K562 (cell line): ENCODE measurements around the gene ANAPC5. TPM values are rescaled to one million over a fixed set of nuclear protein-coding genes. Genes with fewer than 3 reads are reported as not detected.
A peak's percentile ranks its signal among the peaks of the same experiment; 100 is the strongest.

Experiments used
- ATF3 ChIP-seq, 2 experiments: fragments of 450-650 bp in 1 of 2; sonication (generic) in 1 of 2; formaldehyde crosslinking in 1 of 2; IDR thresholded peaks in 1 of 2; conservative IDR thresholded peaks in 1 of 2; 2 replicates each; pipeline versions ENCODE4 v1.6.1 to v1.8.1; 2016 to 2023; ENCODE audit warnings: mild to moderate bottlenecking in 2 of 2, moderate library complexity in 2 of 2, inconsistent platforms in 1 of 2, missing genetic modification reagents in 1 of 2
- BDP1 ChIP-seq: IDR thresholded peaks from 3 replicates; pipeline ENCODE4 v1.6.1; 2011; ENCODE audit not compliant: insufficient read length, insufficient read depth
- CEBPZ ChIP-seq: fragments of 150-350 bp; IDR thresholded peaks from 2 replicates; pipeline ENCODE4 v1.6.1; 2014; ENCODE audit warnings: low read depth, mild to moderate bottlenecking, low read length, borderline replicate concordance
- ESRRA ChIP-seq: fragments of 450-650 bp; IDR thresholded peaks from 2 replicates; pipeline ENCODE4 v1.6.1; 2014; ENCODE audit warnings: low read depth, mild to moderate bottlenecking, moderate library complexity, borderline replicate concordance
- FOXA3 ChIP-seq, 2 experiments: fragments of 450-650 bp in 1 of 2; sonication (generic) in 1 of 2; formaldehyde crosslinking; IDR thresholded peaks in 1 of 2; conservative IDR thresholded peaks in 1 of 2; 2 replicates each; pipeline versions ENCODE4 v1.4.0 to v1.8.0; 2020 to 2022; ENCODE audit warnings: mild to moderate bottlenecking in 2 of 2, missing genetic modification reagents in 1 of 2
- LEF1 ChIP-seq: fragments of 450-650 bp; IDR thresholded peaks from 2 replicates; pipeline ENCODE4 v1.6.1; 2016; ENCODE audit warnings: mild to moderate bottlenecking
- NFATC3 ChIP-seq: fragments of 450-650 bp; IDR thresholded peaks from 2 replicates; pipeline ENCODE4 v1.6.1; 2017; ENCODE audit warnings: mild to moderate bottlenecking
- RERE ChIP-seq: sonication (generic); formaldehyde crosslinking; IDR thresholded peaks from 2 replicates; pipeline ENCODE4 v1.8.0; 2023; ENCODE audit warnings: missing genetic modification reagents, mild to moderate bottlenecking, borderline replicate concordance
- TCF3 ChIP-seq: sonication (generic); formaldehyde crosslinking; IDR thresholded peaks from 2 replicates; pipeline ENCODE4 v1.4.0; 2020; ENCODE audit warnings: mild to moderate bottlenecking, missing genetic modification reagents
- TEAD4 ChIP-seq, 2 experiments: sonication (generic) in 1 of 2; formaldehyde crosslinking in 1 of 2; IDR thresholded peaks; 2 replicates each; pipeline versions ENCODE4 v1.6.1 to v1.8.0; 2012 to 2022; ENCODE audit warnings: borderline replicate concordance in 1 of 2, inconsistent platforms in 1 of 2, low read length in 1 of 2, mild to moderate bottlenecking in 1 of 2, missing genetic modification reagents in 1 of 2
- WHSC1 ChIP-seq: IDR thresholded peaks from one replicate; pipeline ENCODE4 v1.6.1; 2012; ENCODE audit warnings: low read length, control low read depth, inconsistent platforms
- polyA plus RNA-seq, 8 experiments: library from polyadenylated mRNA; depleted of rRNA in 4 of 8; stranded (reverse) in 5 of 8; unstranded in 3 of 8; fragments of >200 nt; fragmentation: Nextera tagmentation in 2 of 8; fragmentation: Illumina TruSeq in 1 of 8; extraction: Ambion mirVana in 2 of 8; extraction: Trizol in 1 of 8; gene quantifications; 2 replicates each; pipeline versions ENCODE4 v1.2.1 to v1.2.3, GENCODE V29; 2011 to 2014; ENCODE audit warnings: inconsistent platforms in 1 of 8, missing spikeins in 1 of 8
- total RNA-seq, 7 experiments: library from RNA; depleted of rRNA in 6 of 7; stranded (reverse); fragments of >200 nt in 6 of 7; fragmentation: Illumina TruSeq in 2 of 7; extraction: Trizol in 2 of 7; gene quantifications; 2 replicates each; pipeline versions ENCODE4 v1.2.1 to v1.2.3, GENCODE V29; 2011 to 2021; ENCODE audit warnings: low replicate concordance in 1 of 7
- TF ChIP-seq, protein P1 (sequence below): fragments of 450-650 bp; IDR thresholded peaks from 2 replicates; pipeline ENCODE4 v1.6.1; 2018; ENCODE audit warnings: mild to moderate bottlenecking, low read depth; ENCODE audit not compliant: partially characterized antibody
- TF ChIP-seq, protein P2 (sequence below): IDR thresholded peaks from 3 replicates; pipeline ENCODE4 v1.6.1; 2011; ENCODE audit warnings: borderline replicate concordance, mild to moderate bottlenecking; ENCODE audit not compliant: insufficient read length, insufficient read depth

The ANAPC5 gene
- total and polyA plus RNA-seq, 9 of the 15 experiments (the other 6 are each of a cell fraction or from before 2014, with no cell fraction given), result 136 to 315 (median 197) TPM

DNA sequence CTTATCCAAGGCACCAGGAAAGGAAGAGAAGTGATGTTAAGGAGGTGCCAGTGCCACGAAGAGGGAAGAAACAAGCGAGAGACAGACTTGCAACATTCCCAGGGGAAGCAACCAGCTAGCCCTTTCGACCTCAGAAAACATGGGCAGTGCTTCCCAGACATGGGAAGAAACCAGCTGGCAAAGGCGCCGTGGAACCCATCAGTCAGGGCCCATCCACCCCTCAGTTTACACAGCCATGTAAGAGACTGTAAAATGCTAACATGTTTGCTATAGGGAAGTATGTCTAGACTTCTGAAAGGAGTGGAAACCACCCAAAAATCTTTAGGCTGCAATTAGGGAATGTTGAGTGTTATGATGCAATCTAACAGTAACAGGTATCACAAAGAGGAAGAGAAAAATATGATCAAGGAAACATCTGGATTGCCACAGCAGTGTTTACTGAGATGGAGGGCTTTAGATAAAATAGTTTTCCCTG is 26.3 kb downstream of the ANAPC5 start (continued):
- TF ChIP-seq RERE (CRISPR knock-in tag), result no peak
- TF ChIP-seq LEF1, result peak; percentile 73; the same call in 1 of the 2 replicates
- peak; percentile 92 for TF ChIP-seq ATF3 (IDR thresholded peaks at IDR 0.05)
- no peak for TF ChIP-seq ATF3 (CRISPR knock-in tag; conservative IDR thresholded peaks at IDR 0.05)
- TF ChIP-seq CEBPZ, result no peak
- TF ChIP-seq, protein P1, sequence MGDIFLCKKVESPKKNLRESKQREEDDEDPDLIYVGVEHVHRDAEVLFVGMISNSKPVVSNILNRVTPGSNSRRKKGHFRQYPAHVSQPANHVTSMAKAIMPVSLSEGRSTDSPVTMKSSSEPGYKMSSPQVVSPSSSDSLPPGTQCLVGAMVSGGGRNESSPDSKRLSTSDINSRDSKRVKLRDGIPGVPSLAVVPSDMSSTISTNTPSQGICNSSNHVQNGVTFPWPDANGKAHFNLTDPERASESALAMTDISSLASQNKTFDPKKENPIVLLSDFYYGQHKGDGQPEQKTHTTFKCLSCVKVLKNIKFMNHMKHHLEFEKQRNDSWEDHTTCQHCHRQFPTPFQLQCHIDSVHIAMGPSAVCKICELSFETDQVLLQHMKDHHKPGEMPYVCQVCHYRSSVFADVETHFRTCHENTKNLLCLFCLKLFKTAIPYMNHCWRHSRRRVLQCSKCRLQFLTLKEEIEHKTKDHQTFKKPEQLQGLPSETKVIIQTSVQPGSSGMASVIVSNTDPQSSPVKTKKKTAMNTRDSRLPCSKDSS, result no peak
- TF ChIP-seq BDP1, result no peak
- TF ChIP-seq ESRRA, result no peak
- no peak for TF ChIP-seq WHSC1
- peak in 1 of 2 experiments; percentile 71; a peak in 2 of 4 replicates for TF ChIP-seq FOXA3 (CRISPR knock-in tag; conservative IDR thresholded peaks at IDR 0.05 in 1 of 2, IDR thresholded peaks at IDR 0.05 in 1 of 2)
- peak; percentile 57 for TF ChIP-seq TCF3 (CRISPR knock-in tag)
- TF ChIP-seq, protein P2, sequence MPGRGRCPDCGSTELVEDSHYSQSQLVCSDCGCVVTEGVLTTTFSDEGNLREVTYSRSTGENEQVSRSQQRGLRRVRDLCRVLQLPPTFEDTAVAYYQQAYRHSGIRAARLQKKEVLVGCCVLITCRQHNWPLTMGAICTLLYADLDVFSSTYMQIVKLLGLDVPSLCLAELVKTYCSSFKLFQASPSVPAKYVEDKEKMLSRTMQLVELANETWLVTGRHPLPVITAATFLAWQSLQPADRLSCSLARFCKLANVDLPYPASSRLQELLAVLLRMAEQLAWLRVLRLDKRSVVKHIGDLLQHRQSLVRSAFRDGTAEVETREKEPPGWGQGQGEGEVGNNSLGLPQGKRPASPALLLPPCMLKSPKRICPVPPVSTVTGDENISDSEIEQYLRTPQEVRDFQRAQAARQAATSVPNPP, result no peak
- TF ChIP-seq TEAD4 (IDR thresholded peaks at IDR 0.05; ENCODE audit: low read length), result peak; percentile 73; the same call in 1 of the 2 replicates
- no peak for TF ChIP-seq TEAD4 (CRISPR knock-in tag; IDR thresholded peaks at IDR 0.05; ENCODE audit: borderline replicate concordance)
- no peak for TF ChIP-seq NFATC3
